Sciatic nerve (tissue), 2 donors: ENCODE results near the gene FARP1. TPM values are rescaled to one million over a fixed set of nuclear protein-coding genes. Genes with fewer than 3 reads are reported as not detected.
"Not testable (repeated sequence)": the region's sequence is repeated elsewhere in the genome, so short reads cannot be mapped to it uniquely, and the experiment has no call there.

ENCODE experiments used
- ATAC-seq: fragments of 200-7000 bp; cut with Tn5 transposase; one replicate; pipeline ENCODE4 v1.9.1; 2020; ENCODE audit warnings: mild to moderate bottlenecking, moderate library complexity
- DNase-seq: peaks from one replicate; pipeline ENCODE4 v3.0.0-alpha.2; 2020; ENCODE audit warnings: low spot score
- intact Hi-C: fragments of 100-400 bp; cut with DNase I; formaldehyde crosslinking; loops from one replicate; pipeline ENCODE4 v1.14.2; 2022
- total RNA-seq: library from RNA; stranded (reverse); fragmentation: NEBNext Ultra II Directional; extraction: Animal tissue kit (Norgen Biotek cat#: 25700); gene quantifications from one replicate; pipeline ENCODE4 v1.2.1, GENCODE V29; 2021
- donor health status: DM: no; HTN: no; CAD: no.
- donor health status: DM: no; HTN: no; CAD: no.

The FARP1 gene
- total RNA-seq, 1 donor from 2014 or later, result 35.4 TPM

DNA sequence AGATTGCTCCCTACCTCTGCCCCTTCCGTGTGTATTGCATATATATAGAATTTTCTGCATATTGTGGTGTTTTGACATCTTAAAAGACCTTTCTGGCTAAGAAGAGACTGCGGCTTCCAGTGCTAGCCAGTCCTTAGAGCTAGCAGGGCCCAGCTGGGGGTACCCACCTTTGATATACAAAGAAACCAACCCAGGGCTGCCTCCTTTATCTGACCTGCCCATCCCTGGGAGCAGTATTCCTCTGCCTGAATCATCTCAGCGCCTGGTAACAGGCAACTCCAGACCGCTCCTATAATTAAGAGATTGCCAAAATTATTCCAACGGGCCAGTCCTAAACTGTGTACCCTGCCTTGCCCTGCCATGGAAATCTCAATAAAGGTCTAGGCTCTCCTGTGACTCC, 220.4 kb downstream of the FARP1 start:
- intact Hi-C loops, result no loop called here
- ATAC-seq, result no peak

DNA sequence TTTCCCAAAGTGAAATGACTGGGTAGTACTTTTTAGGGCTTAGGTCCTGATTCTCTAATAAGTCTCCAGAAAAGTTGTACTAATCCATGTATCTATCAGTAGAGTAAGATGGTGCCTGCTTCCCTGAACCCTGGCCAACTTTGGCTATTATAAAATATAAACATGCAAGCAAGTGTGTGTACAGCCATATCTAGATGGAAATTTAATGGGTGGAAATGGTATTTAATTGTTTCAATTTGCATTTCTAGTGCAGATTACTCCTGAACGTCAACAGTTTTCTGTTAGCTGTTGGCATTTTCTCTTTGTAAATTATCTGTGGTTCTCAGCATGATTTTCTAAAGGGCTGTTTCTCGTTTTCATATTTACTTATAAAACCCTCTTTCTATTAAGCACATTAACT, 221.3 kb downstream of the FARP1 start:
- no peak for ATAC-seq
- intact Hi-C loops, result no loop called here
- no peak for DNase-seq

More for the DNA sequence above, 220.4 kb downstream of the FARP1 start:
- DNase-seq, result no peak

DNA sequence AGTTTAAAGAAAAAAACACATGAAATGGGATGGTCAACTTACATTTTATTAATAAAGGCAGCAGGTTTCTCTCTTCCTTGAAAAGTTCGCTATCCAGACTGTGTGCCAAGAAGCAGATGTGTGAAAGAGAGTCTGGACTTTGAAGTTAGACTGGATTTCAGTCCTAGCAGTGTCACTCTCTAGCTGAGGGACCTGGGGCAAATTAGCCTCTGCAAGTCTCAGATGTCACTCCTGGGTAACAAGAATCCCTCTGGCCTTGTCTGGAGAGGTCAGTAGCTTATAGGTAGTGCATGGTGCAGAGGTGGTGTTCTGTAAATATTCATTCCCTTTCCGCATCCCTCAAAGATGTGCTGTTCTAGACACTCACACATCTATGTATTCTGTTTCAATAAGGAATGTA, 221.8 kb downstream of the FARP1 start:
- intact Hi-C loops, result no loop called here
- no peak for DNase-seq
- ATAC-seq, result no peak

DNA sequence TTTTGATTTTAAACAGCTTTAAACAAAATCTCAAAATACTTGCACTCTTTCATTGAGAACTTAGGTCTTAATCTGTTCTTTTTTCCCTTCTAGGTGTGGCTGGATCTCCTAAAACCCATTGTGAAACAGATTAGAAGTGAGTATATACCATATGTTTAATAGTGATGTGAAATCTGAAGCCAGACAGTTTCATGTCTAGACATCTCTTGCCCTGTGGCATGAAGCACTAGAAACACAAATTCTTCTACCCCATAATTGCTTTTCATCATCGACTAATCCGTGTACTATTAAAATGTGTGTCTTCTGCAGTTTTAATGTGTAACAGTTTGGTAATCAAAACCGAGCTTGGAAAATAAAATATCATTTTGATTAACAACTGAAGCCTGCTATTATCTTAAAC, 222.4 kb downstream of the FARP1 start:
- intact Hi-C loops, result no loop called here
- DNase-seq, result no peak
- ATAC-seq, result no peak

DNA sequence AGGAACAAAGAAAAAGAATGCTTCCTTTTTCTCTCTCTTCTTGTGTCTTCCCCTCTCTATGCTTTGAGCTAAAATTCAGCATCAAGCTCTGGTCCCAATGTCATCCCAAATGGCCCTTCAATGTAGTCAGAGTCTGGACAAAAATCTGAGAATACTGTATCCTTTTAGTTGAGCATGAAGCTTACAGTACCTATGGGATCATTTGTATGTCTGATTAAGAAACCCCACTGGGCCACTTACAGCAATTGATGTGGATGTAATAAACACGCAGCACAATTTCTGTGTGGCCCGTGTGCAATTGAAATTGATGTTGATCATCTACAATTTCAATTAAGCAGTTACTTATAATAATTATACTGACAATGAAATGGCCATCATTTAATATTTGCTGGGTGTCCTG, 223.1 kb downstream of the FARP1 start:
- ATAC-seq (no peak), DNase-seq (no peak)
- intact Hi-C loops, result no loop called here

DNA sequence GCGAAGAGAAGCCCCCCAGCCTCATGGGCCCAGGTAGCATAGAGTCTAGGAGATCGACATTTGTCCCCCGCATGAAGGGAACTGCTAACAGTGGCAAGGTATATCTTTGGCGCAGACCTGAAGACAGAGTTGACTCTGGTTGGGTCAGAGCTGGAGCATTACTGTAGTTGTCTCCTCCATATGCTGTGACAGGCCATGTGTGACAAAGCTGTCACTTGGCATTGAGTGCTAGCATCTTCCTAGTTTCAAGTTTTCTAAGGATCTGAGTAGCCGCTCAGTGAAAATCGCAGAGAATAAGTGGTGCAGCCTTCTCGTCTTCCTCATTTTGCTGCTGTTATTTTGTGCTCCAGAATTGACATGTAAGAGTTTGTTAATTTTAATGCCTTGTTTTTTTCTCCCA, 223.5 kb downstream of the FARP1 start:
- DNase-seq, result no peak
- intact Hi-C loops, result no loop called here
- ATAC-seq, result no peak

DNA sequence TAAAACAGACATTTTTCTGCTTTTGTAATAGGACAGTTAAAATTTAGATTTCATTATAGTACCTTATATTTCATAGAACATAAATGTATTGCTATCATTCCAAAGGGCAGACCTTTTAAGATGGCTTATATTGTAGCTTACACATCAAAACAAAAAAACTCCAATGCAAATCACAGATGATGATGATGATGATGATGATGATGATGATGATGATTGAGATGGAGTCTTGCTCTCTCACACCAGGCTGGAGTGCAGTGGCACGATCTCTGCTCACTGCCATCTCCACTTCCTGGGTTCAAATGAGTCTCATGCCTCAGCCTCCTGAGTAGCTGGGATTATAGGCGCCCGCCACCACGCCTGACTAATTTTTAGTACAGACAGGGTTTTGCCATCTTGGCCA, 224.1 kb downstream of the FARP1 start:
- ATAC-seq, result no peak
- intact Hi-C loops, result no loop called here

DNA sequence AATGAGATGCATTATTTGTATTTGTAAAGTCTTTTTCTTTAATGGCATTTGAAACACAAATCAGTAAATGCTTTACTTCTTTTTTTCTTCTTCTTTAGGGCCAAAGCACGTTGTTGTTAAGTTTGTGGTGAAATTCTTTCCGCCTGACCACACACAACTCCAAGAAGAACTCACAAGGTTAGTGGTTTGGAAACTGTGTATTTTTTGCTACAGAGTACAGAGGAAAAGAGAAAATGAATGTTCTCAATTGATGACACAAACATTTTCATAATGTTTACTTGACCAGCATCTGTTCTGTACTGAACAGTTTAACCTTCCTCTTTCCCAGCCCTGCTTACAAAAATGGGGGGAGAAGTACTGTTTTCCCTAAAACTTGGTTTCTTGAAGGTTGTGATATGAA, 225.1 kb downstream of the FARP1 start:
- intact Hi-C loops, result no loop called here
- ATAC-seq, result no peak

More for the DNA sequence above, 224.1 kb downstream of the FARP1 start:
- no peak for DNase-seq

DNA sequence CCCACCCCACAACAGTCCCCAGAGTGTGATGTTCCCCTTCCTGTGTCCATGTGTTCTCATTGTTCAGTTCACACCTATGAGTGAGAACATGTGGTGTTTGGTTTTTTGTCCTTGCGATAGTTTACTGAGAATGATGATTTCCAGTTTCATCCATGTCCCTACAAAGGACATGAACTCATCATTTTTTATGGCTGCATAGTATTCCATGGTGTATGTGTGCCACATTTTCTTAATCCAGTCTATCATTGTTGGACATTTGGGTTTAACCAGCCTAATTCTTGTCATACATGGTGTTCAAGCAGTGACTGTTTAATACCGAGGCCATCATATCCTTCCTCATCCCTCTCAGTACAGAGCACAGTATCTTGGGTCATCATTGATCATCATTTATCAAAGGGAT, 226.6 kb downstream of the FARP1 start:
- not testable (repeated sequence) for DNase-seq

More for the DNA sequence above, 225.1 kb downstream of the FARP1 start:
- DNase-seq, result no peak

DNA sequence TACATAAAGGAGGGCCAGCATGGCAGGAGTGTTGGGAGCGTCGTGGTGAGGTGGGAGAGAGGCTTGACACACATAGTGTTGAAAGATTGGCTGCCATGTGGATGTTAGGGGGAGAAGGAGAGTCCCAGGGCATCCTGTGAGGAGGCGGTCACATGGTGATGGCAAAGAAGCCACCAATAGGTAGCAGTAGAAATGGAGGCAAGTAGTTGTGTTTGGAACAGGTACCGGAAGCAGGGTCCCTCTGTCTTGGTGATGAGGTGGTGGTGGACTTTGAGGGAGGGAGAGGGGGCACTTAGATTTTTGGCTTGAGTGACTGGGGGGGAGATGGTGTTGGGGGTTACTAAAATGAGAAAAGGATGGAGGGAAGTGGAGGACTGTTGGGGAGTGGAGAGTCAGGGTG, 227.4 kb downstream of the FARP1 start:
- DNase-seq, result no peak
- ATAC-seq, result no peak
- intact Hi-C loops, result no loop called here

More for the DNA sequence above, 226.6 kb downstream of the FARP1 start:
- ATAC-seq, intact Hi-C loops: not testable (repeated sequence)

DNA sequence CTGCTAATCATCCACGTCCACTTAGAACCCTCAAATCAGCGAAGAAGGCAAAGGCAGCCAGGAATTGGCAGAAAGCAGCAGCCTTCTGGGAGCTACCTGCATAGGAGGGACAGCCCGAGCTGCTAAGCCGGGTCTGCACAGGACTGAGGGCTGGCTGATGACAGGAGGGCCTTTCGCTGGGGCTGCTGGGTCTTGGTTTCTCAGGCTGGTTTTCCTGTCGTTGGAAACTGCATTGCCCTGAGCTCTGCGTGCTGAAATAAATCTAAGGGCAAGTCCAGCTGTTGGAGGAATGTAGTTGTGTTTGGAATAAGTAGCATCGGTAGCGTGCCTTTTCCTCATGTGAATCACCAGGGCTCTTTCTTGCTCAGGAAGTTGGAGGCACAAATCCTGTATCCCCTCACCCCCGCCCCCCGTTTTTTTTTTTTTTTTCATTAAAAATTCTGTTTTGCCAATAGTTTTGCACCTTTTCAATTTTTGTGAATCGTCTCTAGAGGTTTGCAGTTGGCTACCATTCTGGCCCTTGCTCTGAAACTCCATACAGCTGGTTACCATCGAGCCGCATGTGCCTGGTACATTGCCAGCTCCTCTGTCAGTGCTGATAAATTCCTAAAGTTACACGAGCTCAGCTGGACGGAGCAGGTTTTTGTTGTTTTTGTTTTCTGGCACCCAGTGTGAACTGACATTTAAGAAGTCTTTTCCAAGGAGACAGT, 228.1 kb downstream of the FARP1 start:
- intact Hi-C loops, result no loop called here
- peak; percentile 83 for ATAC-seq
- no peak for DNase-seq

DNA sequence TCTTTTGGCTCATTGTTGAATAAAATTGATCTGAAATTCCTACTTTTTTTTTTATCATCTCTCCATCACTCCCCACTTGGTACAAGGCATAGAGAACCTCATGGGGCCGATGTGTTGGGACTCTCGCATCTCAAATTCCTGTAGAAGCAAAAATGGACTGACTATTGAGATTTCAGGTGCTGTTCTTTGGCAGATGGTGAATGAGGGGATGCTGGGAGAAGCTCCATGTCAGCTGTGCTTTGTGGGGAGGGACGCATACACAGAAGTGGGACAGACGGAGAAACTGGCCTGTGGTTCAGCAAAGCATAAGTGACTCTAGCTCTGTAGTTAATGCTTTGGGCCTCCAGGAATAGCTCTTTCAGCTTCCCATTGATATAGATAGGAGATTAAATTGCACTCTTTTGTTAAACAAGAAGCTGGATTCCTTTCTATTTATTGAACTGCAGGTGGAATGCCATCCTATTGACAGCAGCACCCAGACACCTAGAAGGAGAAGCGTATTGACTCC, 228.7 kb downstream of the FARP1 start:
- DNase-seq, result no peak
- ATAC-seq, result peak; percentile 27
- intact Hi-C loops, result no loop called here

DNA sequence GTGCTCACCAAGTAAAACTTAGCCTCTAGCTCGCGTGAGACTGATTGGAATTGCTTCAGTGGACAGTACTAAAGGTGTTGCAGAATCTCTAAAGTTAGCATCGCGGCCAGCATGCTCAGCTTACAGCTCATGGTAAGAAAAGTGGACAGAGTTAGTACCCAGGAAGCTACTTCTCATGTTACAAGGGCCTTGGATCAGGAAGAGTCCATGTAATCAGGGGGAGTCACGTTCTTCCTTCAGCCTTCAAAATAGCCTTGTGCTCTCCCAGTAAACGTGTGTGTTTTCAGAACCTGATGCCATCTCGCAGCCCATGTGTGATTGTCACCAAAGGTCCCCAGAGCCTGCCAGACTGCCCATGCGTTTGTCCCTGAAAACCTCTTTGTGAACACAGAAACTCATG, 230.0 kb downstream of the FARP1 start:
- ATAC-seq, result no peak
- intact Hi-C loops, result no loop called here

DNA sequence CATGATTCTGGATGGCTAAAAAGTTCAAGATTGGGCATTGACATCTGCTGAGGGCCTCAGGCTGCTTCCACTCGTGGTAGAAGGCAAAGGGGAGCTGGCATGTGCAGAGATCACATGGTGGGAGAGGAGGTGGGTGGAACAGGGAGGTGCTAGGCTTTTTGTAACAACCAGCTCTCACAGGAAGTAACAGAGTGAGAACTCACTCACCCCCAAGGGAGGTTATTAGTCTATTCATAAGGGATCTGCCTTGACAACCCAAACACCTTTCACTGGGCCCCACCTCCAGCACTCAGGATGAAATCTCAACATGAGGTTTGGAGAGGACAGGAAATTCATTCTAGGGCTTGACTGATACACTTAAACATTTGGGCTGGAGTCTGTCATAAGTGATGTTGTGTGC, 231.9 kb downstream of the FARP1 start:
- ATAC-seq (no peak), DNase-seq (no peak)
- intact Hi-C loops, result no loop called here

More for the DNA sequence above, 230.0 kb downstream of the FARP1 start:
- no peak for DNase-seq

DNA sequence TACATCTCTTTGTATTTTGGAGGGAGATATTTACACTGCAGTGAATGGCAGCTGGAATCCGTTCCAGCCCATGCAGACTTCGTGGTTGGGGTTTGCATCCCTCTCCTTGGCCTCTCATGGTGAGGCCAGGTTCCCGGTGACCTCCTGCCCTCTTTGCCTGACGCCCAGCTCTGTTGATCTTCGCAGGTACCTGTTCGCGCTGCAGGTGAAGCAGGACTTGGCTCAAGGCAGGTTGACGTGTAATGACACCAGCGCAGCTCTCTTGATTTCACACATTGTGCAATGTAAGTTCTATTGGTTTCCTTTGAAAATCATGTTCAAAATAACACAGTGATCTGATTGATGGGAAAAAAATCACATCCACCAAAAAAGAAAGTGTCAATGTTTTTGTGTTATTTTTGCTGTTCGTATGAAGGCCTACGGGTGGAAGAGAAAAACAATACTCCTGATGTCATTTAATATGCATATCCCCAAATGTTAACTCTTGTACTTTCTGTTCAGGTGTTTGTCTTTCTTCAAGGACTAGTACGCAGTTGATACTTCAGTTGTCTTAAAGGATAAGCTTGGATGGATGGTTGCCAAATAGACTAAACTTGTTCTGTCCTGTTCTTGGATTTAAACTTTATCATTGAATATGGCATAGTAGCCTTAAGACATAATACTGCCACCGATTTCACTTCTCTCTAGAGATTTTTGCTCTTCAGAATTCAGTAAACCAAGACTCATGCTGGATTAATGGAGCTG, 234.9 kb downstream of the FARP1 start:
- intact Hi-C loops, result no loop called here
- DNase-seq, result no peak
- ATAC-seq, result no peak

DNA sequence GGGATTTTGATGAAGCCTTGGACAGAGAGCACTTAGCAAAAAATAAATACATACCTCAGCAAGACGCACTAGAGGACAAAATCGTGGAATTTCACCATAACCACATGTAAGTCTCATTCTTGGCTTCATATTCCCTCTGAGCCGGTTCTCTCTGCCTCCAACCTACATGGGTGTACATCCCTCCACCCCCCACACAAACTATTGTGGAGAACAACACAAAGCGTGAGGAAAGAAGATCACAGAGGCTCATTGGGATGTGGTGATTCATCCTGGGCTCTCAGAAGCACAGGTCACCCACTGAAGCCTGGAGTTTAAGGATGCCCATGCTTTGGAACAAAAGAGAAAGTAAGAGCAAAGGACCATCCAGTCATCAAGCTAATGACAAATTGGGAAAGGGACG, 241.8 kb downstream of the FARP1 start:
- DNase-seq (no peak), ATAC-seq (peak; percentile 20)
- intact Hi-C loops, result no loop called here

DNA sequence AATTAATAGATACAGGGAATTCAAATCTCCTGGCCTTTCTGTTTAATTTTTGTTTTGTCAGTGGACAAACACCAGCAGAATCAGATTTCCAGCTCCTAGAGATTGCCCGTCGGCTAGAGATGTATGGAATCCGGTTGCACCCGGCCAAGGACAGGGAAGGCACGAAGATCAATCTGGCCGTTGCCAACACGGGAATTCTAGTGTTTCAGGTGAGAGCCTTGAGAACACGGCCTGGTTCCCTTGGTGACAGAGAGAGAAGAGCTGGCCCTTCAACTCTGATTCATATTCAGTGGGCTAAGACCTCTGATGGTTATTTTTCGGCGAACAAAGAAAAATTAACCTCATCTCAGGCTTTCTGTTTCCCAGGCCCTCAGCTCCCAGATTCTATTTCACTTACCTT, 242.7 kb downstream of the FARP1 start:
- no peak for DNase-seq
- intact Hi-C loops, result no loop called here
- no peak for ATAC-seq

DNA sequence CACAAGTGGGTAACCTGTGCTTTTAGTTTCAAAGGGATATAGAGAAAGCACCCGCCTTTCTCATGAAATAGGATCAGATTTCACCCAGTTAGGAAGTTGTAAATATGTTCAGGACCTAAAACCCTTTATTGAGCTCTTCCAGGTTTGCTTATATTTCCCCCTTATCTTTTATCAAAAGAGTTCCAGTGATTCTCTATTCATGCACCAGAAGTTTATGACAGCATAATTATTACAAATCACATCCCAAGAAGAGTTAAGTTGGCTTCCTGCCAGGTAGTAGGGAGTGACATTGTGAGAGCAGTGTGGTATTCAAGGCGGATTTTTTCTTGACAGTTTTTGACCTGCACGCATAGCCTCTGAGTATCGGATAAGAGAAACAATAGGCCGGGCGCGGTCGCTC, 243.7 kb downstream of the FARP1 start:
- intact Hi-C loops, result no loop called here
- no peak for DNase-seq
- ATAC-seq, result no peak

DNA sequence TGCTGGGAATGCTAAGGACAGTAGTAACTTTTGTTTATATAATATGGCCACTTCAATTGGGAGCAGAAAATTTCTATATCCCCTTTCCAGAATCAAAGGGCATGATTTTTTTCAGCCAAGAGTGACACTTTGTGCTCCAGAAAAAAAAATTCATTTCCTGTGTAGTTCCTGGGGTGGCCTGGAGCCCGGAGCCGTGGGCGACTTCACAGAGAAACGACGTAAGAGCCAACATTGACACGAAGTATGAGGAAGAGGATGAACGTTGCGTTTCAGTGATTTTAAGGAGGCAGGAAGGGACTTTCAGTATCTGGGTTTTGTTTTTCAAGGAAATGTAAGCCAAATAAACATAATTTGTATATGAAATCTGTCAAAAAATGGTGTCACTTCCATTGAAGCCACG, 246.4 kb downstream of the FARP1 start:
- DNase-seq, result no peak
- no peak for ATAC-seq
- intact Hi-C loops, result no loop called here

DNA sequence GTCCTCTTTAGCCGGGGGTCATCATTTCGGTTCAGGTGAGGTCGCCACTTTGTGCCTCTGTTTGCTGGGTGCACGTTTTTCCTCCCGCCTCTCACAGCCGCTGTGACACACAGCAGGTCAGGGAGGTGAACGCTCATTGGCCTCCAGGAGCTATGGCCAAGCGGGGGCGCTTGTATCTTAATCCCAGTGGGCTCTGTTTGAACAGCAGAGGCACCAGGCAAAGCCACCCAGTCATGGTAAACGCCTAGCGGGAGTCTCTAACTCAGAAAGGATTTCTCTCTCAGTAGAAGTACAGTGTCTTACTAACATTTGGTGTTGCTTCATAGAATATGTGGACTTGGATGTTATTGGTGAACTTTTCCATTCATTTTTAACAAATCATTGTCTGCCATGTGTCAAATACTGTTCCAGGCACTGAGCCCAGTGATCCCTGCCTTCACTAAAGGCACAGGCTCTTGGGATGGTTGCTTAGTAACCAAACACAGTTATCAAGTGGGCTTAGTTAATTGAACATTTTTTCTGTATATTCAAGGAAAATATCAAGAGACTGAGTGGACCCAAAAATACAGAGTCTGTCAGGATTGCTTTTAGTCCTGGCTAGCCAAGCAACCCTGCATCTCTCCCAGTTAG, 247.3 kb downstream of the FARP1 start:
- peak; percentile 35 for ATAC-seq
- DNase-seq, result no peak
- intact Hi-C loops, result no loop called here
